ENCODE data around the gene DENND1A. TPM values are rescaled to one million over a fixed set of nuclear protein-coding genes. Genes with fewer than 3 reads are reported as not detected.

DENND1A gene
- total RNA-seq, 1 experiment from 2014 or later = 29.7 TPM

DNA sequence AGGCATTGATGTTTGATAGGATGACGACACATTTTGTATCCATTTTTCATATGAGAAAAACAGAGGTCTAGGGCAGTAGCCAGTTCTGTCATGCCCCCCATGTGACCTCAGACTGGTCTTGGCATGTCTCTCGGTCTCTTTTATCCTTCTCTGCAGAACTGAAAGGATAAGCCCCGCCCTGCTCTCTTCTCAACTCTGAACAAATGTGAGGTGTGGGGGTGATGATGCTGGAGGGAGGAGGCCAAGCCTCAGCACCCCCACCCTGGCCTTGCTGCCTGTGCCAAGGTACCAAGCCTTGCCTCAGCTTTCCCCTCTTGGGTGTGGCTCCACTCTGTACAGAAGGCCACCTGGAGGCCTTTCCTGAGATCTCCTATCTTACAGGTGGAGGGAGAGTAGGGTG, 593.5 kb downstream of the DENND1A start:
- no TSS peak for BruUV-seq (replicated peaks)
- no peak overlapping the region for H3K4me3 ChIP-seq (ENCODE audit: low read length)
- POLR2A ChIA-PET (ENCODE audit: unreplicated experiment) = no interaction called here
- no peaks in the 10 kb centered on the region; the same call in 1 of the 2 replicates for H3K4me1 ChIP-seq (ENCODE audit: insufficient read depth, low read length)
- TF ChIP-seq, protein P1, sequence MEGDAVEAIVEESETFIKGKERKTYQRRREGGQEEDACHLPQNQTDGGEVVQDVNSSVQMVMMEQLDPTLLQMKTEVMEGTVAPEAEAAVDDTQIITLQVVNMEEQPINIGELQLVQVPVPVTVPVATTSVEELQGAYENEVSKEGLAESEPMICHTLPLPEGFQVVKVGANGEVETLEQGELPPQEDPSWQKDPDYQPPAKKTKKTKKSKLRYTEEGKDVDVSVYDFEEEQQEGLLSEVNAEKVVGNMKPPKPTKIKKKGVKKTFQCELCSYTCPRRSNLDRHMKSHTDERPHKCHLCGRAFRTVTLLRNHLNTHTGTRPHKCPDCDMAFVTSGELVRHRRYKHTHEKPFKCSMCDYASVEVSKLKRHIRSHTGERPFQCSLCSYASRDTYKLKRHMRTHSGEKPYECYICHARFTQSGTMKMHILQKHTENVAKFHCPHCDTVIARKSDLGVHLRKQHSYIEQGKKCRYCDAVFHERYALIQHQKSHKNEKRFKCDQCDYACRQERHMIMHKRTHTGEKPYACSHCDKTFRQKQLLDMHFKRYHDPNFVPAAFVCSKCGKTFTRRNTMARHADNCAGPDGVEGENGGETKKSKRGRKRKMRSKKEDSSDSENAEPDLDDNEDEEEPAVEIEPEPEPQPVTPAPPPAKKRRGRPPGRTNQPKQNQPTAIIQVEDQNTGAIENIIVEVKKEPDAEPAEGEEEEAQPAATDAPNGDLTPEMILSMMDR (conservative IDR thresholded peaks at IDR 0.05; ENCODE audit: low read depth, low read length) = no peak
- TF ChIP-seq EZH2 (IDR thresholded peaks at IDR 0.05; ENCODE audit: low read length, unreplicated experiment) (no peak), EZH2phosphoT487 (IDR thresholded peaks at IDR 0.05; ENCODE audit: borderline replicate concordance, low read length) (no peak)
- H4K20me1 ChIP-seq (ENCODE audit: low read length) = no peaks in the 10 kb centered on the region
- CTCF ChIA-PET = interaction anchor here (0.6 kb wide), 1 partner anchor 53 kb away, joined by 4 read pairs; no protein-coding TSS in a partner anchor
- intact Hi-C loops (cut with micrococcal nuclease) = no loop called here
- H3K27me3 ChIP-seq (ENCODE audit: low read length) = no peaks in the 10 kb centered on the region
- no peaks in the 10 kb centered on the region for H3K9me3 ChIP-seq (ENCODE audit: low read length)
- H3K4me2 ChIP-seq (ENCODE audit: low read length) = no peak overlapping the region
- no peak overlapping the region for H2AFZ ChIP-seq (ENCODE audit: low read length)
- no peaks in the 10 kb centered on the region for H3K9me2 ChIP-seq (replicated peaks; ENCODE audit: low read length)
- no peaks in the 10 kb centered on the region for H3K79me2 ChIP-seq (ENCODE audit: low read length)
- DNase-seq (no peak), ATAC-seq (no peak)
- no peak overlapping the region for H3K27ac ChIP-seq (ENCODE audit: low read length)
- H3F3A ChIP-seq (ENCODE audit: low read length, unreplicated experiment) = no peaks in the 10 kb centered on the region
- no peak overlapping the region for H3K9ac ChIP-seq (ENCODE audit: low read length)
- no peaks in the 10 kb centered on the region for H3K36me3 ChIP-seq (ENCODE audit: low read depth, low read length)

DNA sequence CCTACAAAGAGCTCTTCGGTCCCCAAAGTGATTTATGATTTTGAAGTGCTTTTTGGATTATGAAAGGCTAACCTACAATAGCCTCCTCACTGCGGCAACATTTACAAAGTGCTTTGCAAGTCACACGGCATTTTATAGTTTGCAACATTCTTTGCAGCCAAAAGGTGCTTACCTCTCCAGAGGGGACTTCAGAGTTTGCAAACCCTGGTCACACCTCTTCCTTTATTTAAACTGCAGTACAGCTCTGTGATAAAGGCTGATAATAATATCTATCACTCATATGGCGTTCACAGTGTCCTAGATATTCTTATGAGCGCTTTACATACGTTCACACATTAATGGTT, 594.0 kb downstream of the DENND1A start:
- Histone ChIP-seq H3K4me1 (ENCODE audit: insufficient read depth, low read length) (no peaks in the 10 kb centered on the region; the same call in 1 of the 2 replicates), H3K27me3 (ENCODE audit: low read length) (no peaks in the 10 kb centered on the region), H3K9ac (ENCODE audit: low read length) (no peak overlapping the region), H3K79me2 (ENCODE audit: low read length) (no peaks in the 10 kb centered on the region), H3K4me2 (ENCODE audit: low read length) (no peak overlapping the region), H2AFZ (ENCODE audit: low read length) (no peak overlapping the region), H3K4me3 (ENCODE audit: low read length) (no peak overlapping the region), H4K20me1 (ENCODE audit: low read length) (no peaks in the 10 kb centered on the region), H3F3A (ENCODE audit: low read length, unreplicated experiment) (no peaks in the 10 kb centered on the region), H3K27ac (ENCODE audit: low read length) (no peak overlapping the region), H3K36me3 (ENCODE audit: low read depth, low read length) (no peaks in the 10 kb centered on the region), H3K9me3 (ENCODE audit: low read length) (no peaks in the 10 kb centered on the region), H3K9me2 (replicated peaks; ENCODE audit: low read length) (no peaks in the 10 kb centered on the region)
- POLR2A ChIA-PET (ENCODE audit: unreplicated experiment) = no interaction called here
- TF ChIP-seq EZH2 (IDR thresholded peaks at IDR 0.05; ENCODE audit: low read length, unreplicated experiment) (no peak), EZH2phosphoT487 (IDR thresholded peaks at IDR 0.05; ENCODE audit: borderline replicate concordance, low read length) (no peak)
- TF ChIP-seq, protein P1 (conservative IDR thresholded peaks at IDR 0.05; ENCODE audit: low read depth, low read length) = no peak
- CTCF ChIA-PET = interaction anchor here (0.6 kb wide), 1 partner anchor 53 kb away, joined by 4 read pairs; no protein-coding TSS in a partner anchor
- intact Hi-C loops (cut with micrococcal nuclease) = no loop called here
- ATAC-seq (no peak), DNase-seq (no peak)
- no TSS peak for BruUV-seq (replicated peaks)

DNA sequence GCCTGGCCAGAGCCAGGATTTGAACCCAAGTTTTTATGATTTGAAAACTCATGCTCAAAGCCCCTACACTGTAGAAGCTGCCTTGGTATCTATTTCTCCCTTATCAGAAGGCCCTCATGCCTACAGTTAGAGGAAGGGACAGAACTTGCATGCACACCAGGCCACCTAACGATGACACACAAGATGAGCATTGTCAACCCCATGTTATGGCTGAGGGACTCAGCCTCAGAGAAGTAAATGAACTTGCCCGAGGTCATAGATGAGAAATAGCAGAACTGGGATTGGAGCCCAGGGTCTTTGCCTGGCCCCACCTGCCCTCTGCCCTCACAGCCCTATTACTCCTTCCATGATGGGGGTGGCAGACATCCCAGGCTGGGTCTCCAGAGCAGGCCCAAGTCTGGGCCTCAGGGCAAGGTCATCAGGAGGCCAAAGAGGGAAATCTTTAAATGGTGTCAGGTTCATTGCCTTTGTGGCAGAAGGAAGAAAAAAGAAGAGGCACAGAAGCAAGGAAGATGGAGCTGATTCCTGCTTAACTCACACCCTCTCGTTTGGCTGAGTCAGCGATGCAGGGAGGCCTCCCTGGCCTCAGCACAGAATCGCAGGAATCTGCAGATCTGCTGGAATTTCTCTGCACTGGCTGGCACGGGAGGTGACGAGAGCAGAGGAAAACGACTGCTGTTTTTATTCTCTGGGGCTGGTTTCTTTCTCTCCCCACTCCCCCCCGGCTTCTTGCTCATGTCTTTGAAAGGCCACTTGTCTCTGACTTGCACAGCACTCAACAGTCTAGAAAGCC, 594.5 kb downstream of the DENND1A start:
- CTCF ChIA-PET = interaction anchor here (0.6 kb wide), 1 partner anchor 54 kb away, joined by 4 read pairs; no protein-coding TSS in a partner anchor
- Histone ChIP-seq H3K4me1 (ENCODE audit: insufficient read depth, low read length) (no peaks in the 10 kb centered on the region; the same call in 1 of the 2 replicates), H3F3A (ENCODE audit: low read length, unreplicated experiment) (no peaks in the 10 kb centered on the region), H3K9ac (ENCODE audit: low read length) (no peak overlapping the region), H3K9me3 (ENCODE audit: low read length) (no peaks in the 10 kb centered on the region), H3K4me3 (ENCODE audit: low read length) (no peak overlapping the region), H3K79me2 (ENCODE audit: low read length) (no peaks in the 10 kb centered on the region), H2AFZ (ENCODE audit: low read length) (no peak overlapping the region), H4K20me1 (ENCODE audit: low read length) (no peaks in the 10 kb centered on the region), H3K9me2 (replicated peaks; ENCODE audit: low read length) (no peaks in the 10 kb centered on the region), H3K27me3 (ENCODE audit: low read length) (no peaks in the 10 kb centered on the region), H3K27ac (ENCODE audit: low read length) (no peak overlapping the region), H3K36me3 (ENCODE audit: low read depth, low read length) (no peaks in the 10 kb centered on the region), H3K4me2 (ENCODE audit: low read length) (no peak overlapping the region)
- no peak for DNase-seq
- intact Hi-C loops (cut with micrococcal nuclease) = no loop called here
- no peak for ATAC-seq
- TF ChIP-seq EZH2phosphoT487 (IDR thresholded peaks at IDR 0.05; ENCODE audit: borderline replicate concordance, low read length) (no peak), EZH2 (IDR thresholded peaks at IDR 0.05; ENCODE audit: low read length, unreplicated experiment) (no peak)
- TF ChIP-seq, protein P1 (conservative IDR thresholded peaks at IDR 0.05; ENCODE audit: low read depth, low read length) = no peak
- BruUV-seq (replicated peaks) = no TSS peak
- POLR2A ChIA-PET (ENCODE audit: unreplicated experiment) = no interaction called here

Data from PC-3 (cell line).